OCI-LY7 (cell line): ENCODE data around the gene FGGY. TPM values are rescaled to one million over a fixed set of nuclear protein-coding genes. Genes with fewer than 3 reads are reported as not detected.
"Not testable (repeated sequence)": the region's sequence is repeated elsewhere in the genome, so short reads cannot be mapped to it uniquely, and the experiment has no call there.

Experiments used
- BruUV-seq: library from RNA; stranded (reverse); fragments of 400-500 nt; replicated peaks from 2 replicates; lab custom pipeline; 2021; lab: Mats Ljungman, UMichigan
- CTCF ChIA-PET: fragments of 300-600 bp; sonication (Branson Sonifier 250); formaldehyde crosslinking; loops from one replicate; lab custom pipeline; 2022; ENCODE audit warnings: antibody characterized with exemption; ENCODE audit not compliant: unreplicated experiment; lab: Charles Lee
- POLR2A ChIA-PET: fragments of 300-600 bp; sonication (Branson Sonifier 250); formaldehyde crosslinking; loops from one replicate; lab custom pipeline; 2022; ENCODE audit warnings: antibody characterized with exemption; lab: Charles Lee
- DNase-seq: peaks from one replicate; pipeline ENCODE4 v3.0.0-alpha.2; 2015; ENCODE audit warnings: low spot score
- H2AFZ ChIP-seq: fragments of 200-600 bp; sonication (generic), shearing (Covaris generic); 2 replicates; pipeline ENCODE4 v1.6.1; 2014; ENCODE audit warnings: mild to moderate bottlenecking, antibody characterized with exemption, low read length, moderate library complexity
- H3K27ac ChIP-seq: fragments of 200-600 bp; sonication (generic); 2 replicates; pipeline ENCODE4 v1.5.1; 2014; ENCODE audit warnings: mixed run types, low read depth, mild to moderate bottlenecking, moderate library complexity, low read length, inconsistent platforms; ENCODE audit not compliant: poor library complexity, severe bottlenecking
- H3K36me3 ChIP-seq: fragments of 200-600 bp; sonication (generic); 2 replicates; pipeline ENCODE4 v1.6.1; 2014; ENCODE audit warnings: mild to moderate bottlenecking, antibody characterized with exemption, low read length, moderate library complexity, mixed read lengths; ENCODE audit not compliant: insufficient read depth
- H3K4me1 ChIP-seq: fragments of 200-600 bp; sonication (generic); 2 replicates; pipeline ENCODE4 v1.5.1; 2014; ENCODE audit warnings: mild to moderate bottlenecking, low read length; ENCODE audit not compliant: insufficient read depth, poor library complexity, severe bottlenecking
- H3K4me2 ChIP-seq: fragments of 200-600 bp; sonication (generic); 2 replicates; pipeline ENCODE4 v1.6.1; 2014; ENCODE audit warnings: mild to moderate bottlenecking, low read length
- H3K4me3 ChIP-seq: fragments of 200-600 bp; sonication (generic); 2 replicates; pipeline ENCODE4 v1.5.1; 2014; ENCODE audit warnings: mild to moderate bottlenecking, low read depth, low read length; ENCODE audit not compliant: poor library complexity, severe bottlenecking
- H3K79me2 ChIP-seq: fragments of 200-600 bp; sonication (generic); 2 replicates; pipeline ENCODE4 v1.6.1; 2016; ENCODE audit warnings: low read depth, mild to moderate bottlenecking, low read length, moderate library complexity, mixed read lengths; ENCODE audit not compliant: insufficient read depth
- H3K9me2 ChIP-seq: fragments of 200-600 bp; sonication (generic); 2 replicates; pipeline ENCODE4 v1.6.1; 2016; ENCODE audit warnings: mild to moderate bottlenecking, low read length, mixed read lengths; ENCODE audit not compliant: insufficient read depth
- H3K9me3 ChIP-seq: fragments of 200-600 bp; sonication (generic); 2 replicates; pipeline ENCODE4 v1.6.1; 2014; ENCODE audit warnings: mild to moderate bottlenecking, mixed run types, low read length, mixed read lengths
- H4K20me1 ChIP-seq: fragments of 200-600 bp; sonication (generic); 2 replicates; pipeline ENCODE4 v1.6.1; 2014; ENCODE audit warnings: mild to moderate bottlenecking, antibody characterized with exemption, low read length, moderate library complexity, mixed read lengths; ENCODE audit not compliant: insufficient read depth
- CTCF ChIP-seq: fragments of 200-600 bp; sonication (generic); conservative IDR thresholded peaks from 2 replicates; pipeline ENCODE4 v1.5.1; 2014; ENCODE audit warnings: mild to moderate bottlenecking, antibody characterized with exemption, low read length, moderate library complexity, mixed read lengths
- EZH2phosphoT487 ChIP-seq: fragments of 200-600 bp; sonication (generic); IDR thresholded peaks from 2 replicates; pipeline ENCODE4 v1.6.1; 2018; ENCODE audit warnings: low read depth, borderline replicate concordance, mild to moderate bottlenecking, mixed run types, antibody characterized with exemption, low read length, moderate library complexity, mixed read lengths
- intact Hi-C: fragments of 100-400 bp; cut with micrococcal nuclease; formaldehyde crosslinking; loops from one replicate; pipeline ENCODE4 v1.10.0; 2022; ENCODE audit not compliant: unreplicated experiment
- total RNA-seq, 2 experiments: library from RNA; depleted of rRNA in 1 of 2; stranded (reverse); fragments of >200 nt in 1 of 2; shearing (Covaris generic) in 1 of 2; gene quantifications; 2 replicates each; pipeline ENCODE4 v1.2.3, GENCODE V29; 2014 to 2022

FGGY gene
- total RNA-seq, 2 experiments from 2014 or later, result 0.63 to 4.5 TPM

- no peak overlapping the region for H3K4me2 ChIP-seq
- H3K9me2 ChIP-seq, result no peaks in the 10 kb centered on the region
- no peaks in the 10 kb centered on the region for H3K79me2 ChIP-seq
- DNase-seq, result no peak
- no peak overlapping the region for H3K4me3 ChIP-seq
- TF ChIP-seq CTCF (no peak), EZH2phosphoT487 (no peak)
- no peak overlapping the region for H2AFZ ChIP-seq
- no peaks in the 10 kb centered on the region for H3K4me1 ChIP-seq
- no peaks in the 10 kb centered on the region for H3K36me3 ChIP-seq
- no peaks in the 10 kb centered on the region for H3K9me3 ChIP-seq
- H3K27ac ChIP-seq, result no peak overlapping the region
- intact Hi-C loops, result loop anchor here (5.0 to 10.0 kb wide), 2 partner anchors 399 to 513 kb away; partner anchors contain the start of gene JUN
- ChIA-PET CTCF (no interaction called here), POLR2A (interaction anchor here (0.5 kb wide), 1 partner anchor 1970 kb away, joined by 3 read pairs; no protein-coding TSS in a partner anchor)
- no peaks in the 10 kb centered on the region for H4K20me1 ChIP-seq
- BruUV-seq, result no TSS peak
Observed at GRCh38 chr1:59298026-59298583, 1.2 kb downstream of the FGGY start.

GRCh38 chr1:59298710-59299346, 1.9 kb downstream of the FGGY start:
- no peaks in the 10 kb centered on the region for H3K4me1 ChIP-seq
- ChIA-PET POLR2A (no interaction called here), CTCF (no interaction called here)
- no peak overlapping the region for H3K4me3 ChIP-seq
- H3K79me2 ChIP-seq, result no peaks in the 10 kb centered on the region
- H3K36me3 ChIP-seq, result no peaks in the 10 kb centered on the region
- H4K20me1 ChIP-seq, result no peaks in the 10 kb centered on the region
- H3K9me3 ChIP-seq, result no peaks in the 10 kb centered on the region
- DNase-seq, result no peak
- H3K9me2 ChIP-seq, result no peaks in the 10 kb centered on the region
- no peak for TF ChIP-seq CTCF
- TF ChIP-seq EZH2phosphoT487, result no peak
- intact Hi-C loops, result loop anchor here (5.0 to 10.0 kb wide), 2 partner anchors 398 to 514 kb away; partner anchors contain the start of gene JUN
- no peak overlapping the region for H2AFZ ChIP-seq
- H3K27ac ChIP-seq, result no peak overlapping the region
- no TSS peak for BruUV-seq
- no peak overlapping the region for H3K4me2 ChIP-seq

GRCh38 chr1:59299670-59300069, 2.8 kb downstream of the FGGY start:
- H3K79me2 ChIP-seq, CTCF ChIA-PET, DNase-seq, H2AFZ ChIP-seq, H3K36me3 ChIP-seq, H3K4me3 ChIP-seq, H3K27ac ChIP-seq, H3K9me3 ChIP-seq, BruUV-seq, H3K4me1 ChIP-seq, H4K20me1 ChIP-seq, H3K4me2 ChIP-seq, POLR2A ChIA-PET, H3K9me2 ChIP-seq: not testable (repeated sequence)
- intact Hi-C loops, result loop anchor here (5.0 to 10.0 kb wide), 2 partner anchors 398 to 515 kb away; partner anchors contain the start of gene JUN
